Tibial artery (tissue), 4 donors: ENCODE measurements around the gene SETD5.

ENCODE experiments used
- DNase-seq, 2 donors: peaks; one replicate each; pipeline ENCODE4 v3.0.0-alpha.2; 2019
- H3K27ac ChIP-seq, 2 donors: fragments of 200-600 bp; sonication (generic) in 1 of 2; 1 replicate in 1 of 2; 2 replicates in 1 of 2; pipeline ENCODE4 v1.5.1; 2018 to 2019; ENCODE audit warnings: mild to moderate bottlenecking in 1 of 2
- H3K27me3 ChIP-seq, 2 donors: fragments of 200-600 bp; sonication (generic) in 1 of 2; one replicate each; pipeline versions ENCODE4 v1.5.1 to v1.6.0; 2016 to 2019
- H3K36me3 ChIP-seq, 3 donors: fragments of 200-600 bp; sonication (generic) in 2 of 3; one replicate each; pipeline ENCODE4 v1.5.1; 2016 to 2019; ENCODE audit warnings: mild to moderate bottlenecking in 2 of 3
- H3K4me1 ChIP-seq, 4 donors: fragments of 200-600 bp; sonication (generic) in 2 of 4; 1 replicate in 3 of 4; 2 replicates in 1 of 4; pipeline ENCODE4 v1.5.1; 2016 to 2019
- H3K4me3 ChIP-seq, 2 donors: fragments of 200-600 bp; sonication (generic) in 1 of 2; 1 replicate in 1 of 2; 2 replicates in 1 of 2; pipeline ENCODE4 v1.5.1; 2018 to 2019; ENCODE audit warnings: mild to moderate bottlenecking in 2 of 2
- H3K9me3 ChIP-seq, 3 donors: fragments of 200-600 bp; sonication (generic) in 1 of 3; one replicate each; pipeline ENCODE4 v1.5.1; 2016 to 2019
- intact Hi-C: fragments of 100-400 bp; cut with DNase I; formaldehyde crosslinking; loops from one replicate; pipeline ENCODE4 v1.15.0; 2023; ENCODE audit warnings: low total_unique reads
- TF ChIP-seq, protein P1 (sequence below), 2 experiments: fragments of 200-600 bp in 1 of 2; fragments of 450-650 bp in 1 of 2; IDR thresholded peaks; one replicate each; pipeline ENCODE4 v1.5.1; 2017 to 2019; ENCODE audit warnings: antibody characterized with exemption in 2 of 2, mild to moderate bottlenecking in 1 of 2, moderate library complexity in 1 of 2

SETD5 gene

DNA sequence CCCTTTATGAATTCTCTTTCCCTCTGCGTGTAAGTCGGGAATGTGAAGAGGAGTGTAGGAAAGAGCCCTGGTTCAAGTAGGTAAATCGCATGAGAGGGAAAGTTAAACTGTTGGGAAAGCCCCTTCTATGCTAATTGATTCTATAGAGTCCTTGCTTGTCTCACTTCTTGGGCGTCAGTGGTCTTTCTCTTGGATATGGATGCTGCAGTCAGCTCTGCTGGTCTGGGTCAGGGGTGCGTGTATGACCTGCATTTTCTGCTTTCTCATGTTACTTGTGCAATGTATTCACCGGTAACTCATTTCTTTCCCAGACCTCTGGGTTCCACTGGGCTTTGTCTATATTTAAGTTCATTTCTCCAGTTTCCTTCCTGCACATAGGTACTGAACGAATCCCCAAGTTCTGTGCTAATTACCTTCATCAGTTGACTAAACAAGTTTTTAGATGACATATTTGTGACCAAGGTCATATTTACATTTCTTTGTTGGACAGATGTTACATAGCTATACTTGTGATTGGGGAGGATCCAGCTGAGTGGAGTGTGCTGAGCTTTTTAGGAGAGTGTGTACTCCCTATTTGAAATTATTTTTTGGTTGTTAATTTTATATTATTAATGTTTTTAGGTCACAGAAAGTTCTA lies 1.4 kb downstream of the SETD5 start:
- DNase-seq, result no peak

GRCh38 chr3:9399337-9399703 lies 1.9 kb downstream of the SETD5 start:
- Histone ChIP-seq H3K36me3 (peaks cover 0 to 2% (median 0%) of the 10 kb centered on the region in 3 donors), H3K27ac (peak overlapping the region; percentile 99 to 100), H3K9me3 (no peaks in the 10 kb centered on the region), H3K4me1 (peaks cover 0 to 70% (median 60%) of the 10 kb centered on the region in 4 donors), H3K27me3 (no peaks in the 10 kb centered on the region), H3K4me3 (peak overlapping the region; percentile 95 to 97)
- TF ChIP-seq, protein P1, sequence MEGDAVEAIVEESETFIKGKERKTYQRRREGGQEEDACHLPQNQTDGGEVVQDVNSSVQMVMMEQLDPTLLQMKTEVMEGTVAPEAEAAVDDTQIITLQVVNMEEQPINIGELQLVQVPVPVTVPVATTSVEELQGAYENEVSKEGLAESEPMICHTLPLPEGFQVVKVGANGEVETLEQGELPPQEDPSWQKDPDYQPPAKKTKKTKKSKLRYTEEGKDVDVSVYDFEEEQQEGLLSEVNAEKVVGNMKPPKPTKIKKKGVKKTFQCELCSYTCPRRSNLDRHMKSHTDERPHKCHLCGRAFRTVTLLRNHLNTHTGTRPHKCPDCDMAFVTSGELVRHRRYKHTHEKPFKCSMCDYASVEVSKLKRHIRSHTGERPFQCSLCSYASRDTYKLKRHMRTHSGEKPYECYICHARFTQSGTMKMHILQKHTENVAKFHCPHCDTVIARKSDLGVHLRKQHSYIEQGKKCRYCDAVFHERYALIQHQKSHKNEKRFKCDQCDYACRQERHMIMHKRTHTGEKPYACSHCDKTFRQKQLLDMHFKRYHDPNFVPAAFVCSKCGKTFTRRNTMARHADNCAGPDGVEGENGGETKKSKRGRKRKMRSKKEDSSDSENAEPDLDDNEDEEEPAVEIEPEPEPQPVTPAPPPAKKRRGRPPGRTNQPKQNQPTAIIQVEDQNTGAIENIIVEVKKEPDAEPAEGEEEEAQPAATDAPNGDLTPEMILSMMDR (IDR thresholded peaks at IDR 0.05), result no peak
- DNase-seq, result no peak
- intact Hi-C loops, result no loop called here

More for the DNA sequence above, 1.4 kb downstream of the SETD5 start:
- intact Hi-C loops, result no loop called here
- H3K4me3 ChIP-seq, result peak overlapping the region; percentile 95 to 97
- TF ChIP-seq, protein P1 (IDR thresholded peaks at IDR 0.05), result no peak
- H3K9me3 ChIP-seq, result no peaks in the 10 kb centered on the region
- peaks cover 0 to 72% (median 60%) of the 10 kb centered on the region in 4 donors for H3K4me1 ChIP-seq
- H3K27ac ChIP-seq, result peak overlapping the region; percentile 99 to 100
- no peaks in the 10 kb centered on the region for H3K27me3 ChIP-seq
- H3K36me3 ChIP-seq, result peaks cover 0 to 7% (median under 1%) of the 10 kb centered on the region in 3 donors

- Histone ChIP-seq H3K4me3 (peak overlapping the region; percentile 95 to 97), H3K9me3 (no peaks in the 10 kb centered on the region), H3K36me3 (no peaks in the 10 kb centered on the region), H3K27ac (peak overlapping the region; percentile 99 to 100), H3K4me1 (peaks cover 0 to 70% (median 60%) of the 10 kb centered on the region in 4 donors), H3K27me3 (no peaks in the 10 kb centered on the region)
- TF ChIP-seq, protein P1 (IDR thresholded peaks at IDR 0.05), result no peak
- intact Hi-C loops, result no loop called here
- DNase-seq, result peak; percentile 82 to 91
Measured at GRCh38 chr3:9399746-9400145, 2.3 kb downstream of the SETD5 start.

- no peaks in the 10 kb centered on the region for H3K27me3 ChIP-seq
- TF ChIP-seq, protein P1 (IDR thresholded peaks at IDR 0.05), result no peak
- peak overlapping the region; percentile 1 to 100 for H3K27ac ChIP-seq
- H3K9me3 ChIP-seq, result no peaks in the 10 kb centered on the region
- no peaks in the 10 kb centered on the region for H3K36me3 ChIP-seq
- no peak overlapping the region for H3K4me3 ChIP-seq
- intact Hi-C loops, result no loop called here
- peaks cover 0 to 69% (median 60%) of the 10 kb centered on the region in 4 donors for H3K4me1 ChIP-seq
- no peak for DNase-seq
Measured at GRCh38 chr3:9400616-9401015, 3.2 kb downstream of the SETD5 start.

GRCh38 chr3:9401986-9402385 lies 4.6 kb downstream of the SETD5 start:
- TF ChIP-seq, protein P1 (IDR thresholded peaks at IDR 0.05), result no peak
- no peak overlapping the region for H3K4me3 ChIP-seq
- H3K4me1 ChIP-seq, result peaks cover 0 to 82% (median 64%) of the 10 kb centered on the region in 4 donors
- no peaks in the 10 kb centered on the region for H3K9me3 ChIP-seq
- intact Hi-C loops, result no loop called here
- DNase-seq, result no peak
- H3K36me3 ChIP-seq, result no peaks in the 10 kb centered on the region
- peak overlapping the region; percentile 1 to 100 for H3K27ac ChIP-seq
- H3K27me3 ChIP-seq, result no peaks in the 10 kb centered on the region
